Neural cell (in vitro differentiated cells): Measurements from ENCODE around the gene LAP3.

Source experiments
- EP300 ChIP-seq: fragments of 450-650 bp; conservative IDR thresholded peaks from 2 replicates; pipeline ENCODE4 v1.6.1; 2014; ENCODE audit warnings: antibody characterized with exemption, mild to moderate bottlenecking, moderate library complexity; ENCODE audit not compliant: poor library complexity, severe bottlenecking
- EZH2 ChIP-seq: fragments of 200-600, 300-800 bp; shearing (Covaris generic), sonication (generic); IDR thresholded peaks from 2 replicates; pipeline ENCODE4 v1.6.1; 2014; ENCODE audit warnings: antibody characterized with exemption, low read length, borderline replicate concordance, mild to moderate bottlenecking; ENCODE audit not compliant: insufficient read depth, poor library complexity, severe bottlenecking
- MXI1 ChIP-seq: fragments of 450-650 bp; conservative IDR thresholded peaks from 2 replicates; pipeline ENCODE4 v1.6.1; 2014; ENCODE audit warnings: antibody characterized with exemption, mild to moderate bottlenecking; ENCODE audit not compliant: poor library complexity, severe bottlenecking
- POLR2AphosphoS5 ChIP-seq: IDR thresholded peaks from 2 replicates; pipeline ENCODE4 v1.6.1; 2012
- RAD21 ChIP-seq: fragments of 450-650 bp; conservative IDR thresholded peaks from 2 replicates; pipeline ENCODE4 v1.6.1; 2014; ENCODE audit warnings: antibody characterized with exemption, mild to moderate bottlenecking, moderate library complexity
- SMC3 ChIP-seq: fragments of 450-650 bp; conservative IDR thresholded peaks from 2 replicates; pipeline ENCODE4 v1.6.1; 2014; ENCODE audit warnings: antibody characterized with exemption, mild to moderate bottlenecking, moderate library complexity; ENCODE audit not compliant: poor library complexity
- TAF1 ChIP-seq: IDR thresholded peaks from 2 replicates; pipeline ENCODE4 v1.6.1; 2012; ENCODE audit warnings: low read depth
- TF ChIP-seq, protein P1 (sequence below): fragments of 450-650 bp; IDR thresholded peaks from 2 replicates; pipeline ENCODE4 v1.5.1; 2014; ENCODE audit warnings: antibody characterized with exemption, mild to moderate bottlenecking, moderate library complexity; ENCODE audit not compliant: poor library complexity, severe bottlenecking
- TF ChIP-seq, protein P2 (sequence below): IDR thresholded peaks from 2 replicates; pipeline ENCODE4 v1.6.1; 2012; ENCODE audit warnings: borderline replicate concordance

DNA sequence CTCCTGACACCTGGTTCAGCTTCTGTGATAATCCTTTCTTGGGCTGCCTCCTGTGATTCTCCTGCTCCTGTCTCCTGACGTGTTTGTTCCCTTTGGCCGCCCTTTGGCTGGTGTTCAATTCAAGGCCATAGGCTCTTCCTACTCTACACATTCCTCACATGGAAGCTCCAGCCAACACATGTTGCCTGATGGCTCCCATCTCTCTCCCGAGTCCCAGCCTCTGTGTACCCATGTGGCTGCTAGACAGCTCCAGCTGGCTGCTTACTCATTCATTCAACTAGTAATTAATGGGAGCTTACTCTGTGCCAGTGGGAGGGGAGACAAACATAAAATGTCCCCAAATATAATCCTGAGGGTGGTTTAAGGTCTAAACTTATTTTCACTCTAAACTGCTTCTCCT lies 28.2 kb downstream of the LAP3 start:
- TF ChIP-seq EZH2, result no peak
- TF ChIP-seq, protein P1, sequence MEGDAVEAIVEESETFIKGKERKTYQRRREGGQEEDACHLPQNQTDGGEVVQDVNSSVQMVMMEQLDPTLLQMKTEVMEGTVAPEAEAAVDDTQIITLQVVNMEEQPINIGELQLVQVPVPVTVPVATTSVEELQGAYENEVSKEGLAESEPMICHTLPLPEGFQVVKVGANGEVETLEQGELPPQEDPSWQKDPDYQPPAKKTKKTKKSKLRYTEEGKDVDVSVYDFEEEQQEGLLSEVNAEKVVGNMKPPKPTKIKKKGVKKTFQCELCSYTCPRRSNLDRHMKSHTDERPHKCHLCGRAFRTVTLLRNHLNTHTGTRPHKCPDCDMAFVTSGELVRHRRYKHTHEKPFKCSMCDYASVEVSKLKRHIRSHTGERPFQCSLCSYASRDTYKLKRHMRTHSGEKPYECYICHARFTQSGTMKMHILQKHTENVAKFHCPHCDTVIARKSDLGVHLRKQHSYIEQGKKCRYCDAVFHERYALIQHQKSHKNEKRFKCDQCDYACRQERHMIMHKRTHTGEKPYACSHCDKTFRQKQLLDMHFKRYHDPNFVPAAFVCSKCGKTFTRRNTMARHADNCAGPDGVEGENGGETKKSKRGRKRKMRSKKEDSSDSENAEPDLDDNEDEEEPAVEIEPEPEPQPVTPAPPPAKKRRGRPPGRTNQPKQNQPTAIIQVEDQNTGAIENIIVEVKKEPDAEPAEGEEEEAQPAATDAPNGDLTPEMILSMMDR, result no peak
- TF ChIP-seq SMC3, result no peak
- TF ChIP-seq RAD21, result no peak
- no peak for TF ChIP-seq MXI1
- no peak for TF ChIP-seq TAF1
- no peak for TF ChIP-seq POLR2AphosphoS5
- no peak for TF ChIP-seq EP300
- TF ChIP-seq, protein P2, sequence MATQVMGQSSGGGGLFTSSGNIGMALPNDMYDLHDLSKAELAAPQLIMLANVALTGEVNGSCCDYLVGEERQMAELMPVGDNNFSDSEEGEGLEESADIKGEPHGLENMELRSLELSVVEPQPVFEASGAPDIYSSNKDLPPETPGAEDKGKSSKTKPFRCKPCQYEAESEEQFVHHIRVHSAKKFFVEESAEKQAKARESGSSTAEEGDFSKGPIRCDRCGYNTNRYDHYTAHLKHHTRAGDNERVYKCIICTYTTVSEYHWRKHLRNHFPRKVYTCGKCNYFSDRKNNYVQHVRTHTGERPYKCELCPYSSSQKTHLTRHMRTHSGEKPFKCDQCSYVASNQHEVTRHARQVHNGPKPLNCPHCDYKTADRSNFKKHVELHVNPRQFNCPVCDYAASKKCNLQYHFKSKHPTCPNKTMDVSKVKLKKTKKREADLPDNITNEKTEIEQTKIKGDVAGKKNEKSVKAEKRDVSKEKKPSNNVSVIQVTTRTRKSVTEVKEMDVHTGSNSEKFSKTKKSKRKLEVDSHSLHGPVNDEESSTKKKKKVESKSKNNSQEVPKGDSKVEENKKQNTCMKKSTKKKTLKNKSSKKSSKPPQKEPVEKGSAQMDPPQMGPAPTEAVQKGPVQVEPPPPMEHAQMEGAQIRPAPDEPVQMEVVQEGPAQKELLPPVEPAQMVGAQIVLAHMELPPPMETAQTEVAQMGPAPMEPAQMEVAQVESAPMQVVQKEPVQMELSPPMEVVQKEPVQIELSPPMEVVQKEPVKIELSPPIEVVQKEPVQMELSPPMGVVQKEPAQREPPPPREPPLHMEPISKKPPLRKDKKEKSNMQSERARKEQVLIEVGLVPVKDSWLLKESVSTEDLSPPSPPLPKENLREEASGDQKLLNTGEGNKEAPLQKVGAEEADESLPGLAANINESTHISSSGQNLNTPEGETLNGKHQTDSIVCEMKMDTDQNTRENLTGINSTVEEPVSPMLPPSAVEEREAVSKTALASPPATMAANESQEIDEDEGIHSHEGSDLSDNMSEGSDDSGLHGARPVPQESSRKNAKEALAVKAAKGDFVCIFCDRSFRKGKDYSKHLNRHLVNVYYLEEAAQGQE, result no peak
